SK-MEL-5 (cell line): ENCODE results near the gene COL9A2. TPM values are rescaled to one million over a fixed set of nuclear protein-coding genes. Genes with fewer than 3 reads are reported as not detected.

Experiments used
- DNase-seq: peaks from one replicate; pipeline ENCODE4 v3.0.0-alpha.2; 2016; ENCODE audit warnings: low read depth, low spot score
- in situ Hi-C: cut with HindIII; loops from 2 replicates; pipeline ENCODE4 v1.10.0; 2016; ENCODE audit warnings: low sequenced_read_pairs, high pct_unique_total_duplicates, low pct_unique_long_range_greater_than_20kb
- total RNA-seq: library from RNA; depleted of rRNA; stranded (reverse); fragments of >200 nt; shearing (Covaris generic); gene quantifications from 2 replicates; pipeline ENCODE4 v1.2.3, GENCODE V29; 2014

COL9A2 gene
- total RNA-seq, 1 experiment from 2014 or later, result 0.63 TPM

DNA sequence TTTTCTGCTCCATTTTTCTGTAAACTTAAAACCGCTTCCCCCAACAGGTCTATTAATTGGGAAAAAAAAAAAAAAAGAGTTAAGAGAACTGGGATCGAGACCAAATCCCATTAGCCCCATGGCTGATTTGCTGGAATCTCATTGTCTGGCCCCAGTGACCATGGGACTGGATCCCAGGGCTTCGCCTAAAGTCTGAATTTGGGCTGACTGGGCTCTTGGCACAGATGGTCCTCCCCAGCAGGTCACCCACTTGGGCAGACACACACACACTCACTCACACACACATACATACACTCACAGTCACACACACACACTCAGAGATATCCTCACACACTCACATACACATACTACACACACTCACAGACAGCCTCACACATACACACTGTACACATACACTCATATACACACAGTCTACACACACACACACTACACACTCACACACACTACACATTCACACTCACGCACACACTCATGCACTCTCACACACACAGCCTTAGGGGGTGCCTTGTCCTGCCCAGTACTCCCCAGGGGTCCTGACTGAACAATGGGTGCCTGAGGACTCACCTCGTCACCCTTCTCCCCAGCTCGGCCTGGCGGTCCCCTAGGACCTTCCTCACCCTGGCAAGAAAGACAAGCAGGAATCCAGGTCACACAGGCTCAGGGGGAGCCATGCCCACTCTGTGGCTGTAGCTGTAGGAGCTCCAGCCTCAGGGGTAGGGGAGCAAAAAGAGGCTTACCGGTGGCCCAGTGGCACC, 7.5 kb downstream of the COL9A2 start:
- DNase-seq, result no peak
- in situ Hi-C loops, result no loop called here

DNA sequence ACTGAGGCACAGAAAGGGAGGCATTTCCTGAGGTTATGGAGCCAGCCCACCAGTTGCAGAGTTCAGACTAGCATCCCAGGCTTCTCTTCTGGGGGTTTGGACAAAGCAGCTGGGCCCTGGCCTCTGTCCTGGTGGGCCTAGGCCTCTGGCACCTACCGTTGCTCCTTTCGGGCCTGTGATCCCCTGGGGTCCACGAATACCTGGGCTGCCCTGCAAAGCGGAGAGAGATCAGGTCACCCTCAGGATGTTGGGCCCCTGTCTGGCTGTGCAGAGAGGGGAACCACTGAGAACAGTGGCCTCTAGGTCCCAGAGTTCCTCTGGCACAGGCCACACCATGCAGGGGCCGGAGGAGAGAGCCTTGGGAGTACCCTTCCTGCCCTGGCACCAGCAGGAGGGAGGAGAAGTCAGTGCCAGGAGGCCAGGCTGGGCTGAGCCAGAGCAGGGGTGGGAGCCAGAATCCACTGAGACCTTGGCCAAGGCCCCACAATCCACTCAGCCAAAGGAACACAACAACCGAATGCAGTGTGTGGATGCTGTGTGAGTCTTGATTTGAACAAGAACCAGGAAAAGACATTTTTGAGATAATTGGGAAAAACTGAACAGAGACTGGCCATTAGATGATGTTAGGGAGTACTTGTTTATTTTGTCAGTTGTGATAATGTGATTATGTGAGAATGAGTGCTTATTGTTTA, 8.9 kb downstream of the COL9A2 start:
- in situ Hi-C loops, result no loop called here
- no peak for DNase-seq

DNA sequence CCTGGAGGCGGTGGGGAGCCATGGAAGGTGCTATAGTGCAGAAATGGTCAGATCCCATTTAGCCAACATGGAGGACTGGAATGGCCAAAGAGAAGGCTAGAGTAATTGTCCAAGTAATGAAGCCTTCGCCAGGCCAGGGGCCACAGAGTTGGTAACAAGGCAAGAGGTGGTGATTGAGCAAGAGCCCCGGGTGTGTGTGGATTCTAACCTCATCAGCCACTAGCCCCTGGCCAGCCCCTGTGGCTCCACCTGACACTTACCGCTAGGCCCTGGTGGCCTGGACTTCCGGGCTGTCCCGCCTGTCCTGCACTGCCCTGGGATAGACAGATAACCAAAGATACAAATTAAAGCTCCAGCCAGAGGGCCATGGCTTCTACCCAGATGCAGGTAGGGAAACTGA, 9.9 kb downstream of the COL9A2 start:
- in situ Hi-C loops, result no loop called here

GRCh38 chr1:40306296-40306695, 10.8 kb downstream of the COL9A2 start:
- no peak for DNase-seq
- in situ Hi-C loops, result no loop called here

More for the DNA sequence above, 9.9 kb downstream of the COL9A2 start:
- DNase-seq, result no peak

DNA sequence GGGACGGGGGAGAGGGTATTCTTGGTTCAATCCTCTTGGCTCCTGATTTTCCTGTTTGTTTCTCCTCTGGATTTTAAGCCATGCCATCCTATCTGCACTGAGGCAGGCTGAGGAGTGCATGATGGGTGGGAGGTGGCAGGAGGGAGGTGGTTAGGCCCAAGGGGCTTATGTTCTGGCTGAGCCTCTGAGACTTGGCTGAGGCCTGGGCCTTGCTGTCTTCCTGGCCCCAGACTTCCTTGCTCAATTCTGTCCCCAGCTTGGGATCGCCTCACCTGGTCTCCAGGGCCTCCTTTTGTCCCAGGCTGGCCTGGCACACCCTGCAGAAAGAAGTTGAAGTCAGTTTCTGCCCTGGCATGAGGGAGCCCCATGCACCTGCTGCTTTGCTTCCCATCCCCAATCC, 11.2 kb downstream of the COL9A2 start:
- no peak for DNase-seq
- in situ Hi-C loops, result no loop called here

GRCh38 chr1:40305451-40305850, 11.6 kb downstream of the COL9A2 start:
- peak; percentile 9 for DNase-seq
- in situ Hi-C loops, result no loop called here

DNA sequence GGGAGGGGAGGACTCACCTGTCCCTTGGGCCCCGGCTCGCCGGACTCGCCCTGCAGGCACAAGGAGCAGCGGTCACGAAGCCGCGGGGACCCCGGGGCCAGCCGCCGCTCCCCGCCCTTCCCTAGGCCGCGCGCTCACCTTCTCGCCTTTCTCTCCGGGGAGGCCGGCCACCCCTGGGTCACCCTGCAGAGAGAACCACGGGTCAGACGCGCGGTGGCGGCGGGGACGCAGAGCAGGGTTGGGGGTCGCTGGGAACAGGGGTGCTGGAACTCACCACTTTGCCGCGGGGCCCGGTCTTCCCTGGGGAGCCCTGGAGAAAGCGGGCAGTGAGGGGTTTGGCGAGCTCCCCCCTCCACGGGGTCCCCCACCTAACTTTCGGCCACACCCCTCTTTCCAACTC, 13.3 kb downstream of the COL9A2 start:
- DNase-seq, result no peak
- in situ Hi-C loops, result no loop called here

GRCh38 chr1:40303051-40303771, 13.9 kb downstream of the COL9A2 start:
- in situ Hi-C loops, result no loop called here
- no peak for DNase-seq

DNA sequence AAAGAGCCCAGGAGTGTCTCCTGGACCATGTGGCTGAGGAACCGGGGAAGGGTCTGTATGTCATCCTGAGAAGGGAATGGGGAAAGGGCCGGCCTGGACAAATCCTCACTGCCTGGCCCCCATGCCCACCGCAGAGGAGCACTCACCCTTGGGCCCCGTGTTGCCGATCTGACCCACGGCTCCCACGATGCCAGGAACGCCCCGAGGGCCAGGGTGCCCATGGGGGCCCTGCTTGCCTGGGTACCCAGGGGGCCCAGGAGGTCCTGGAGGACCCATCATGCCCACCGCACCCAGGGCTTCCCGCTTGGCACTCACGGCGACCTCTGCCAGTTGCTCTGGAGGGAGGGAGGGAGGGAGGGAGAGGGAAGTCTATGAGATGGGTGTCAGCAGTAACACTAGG, 14.6 kb downstream of the COL9A2 start:
- in situ Hi-C loops, result no loop called here
- no peak for DNase-seq

DNA sequence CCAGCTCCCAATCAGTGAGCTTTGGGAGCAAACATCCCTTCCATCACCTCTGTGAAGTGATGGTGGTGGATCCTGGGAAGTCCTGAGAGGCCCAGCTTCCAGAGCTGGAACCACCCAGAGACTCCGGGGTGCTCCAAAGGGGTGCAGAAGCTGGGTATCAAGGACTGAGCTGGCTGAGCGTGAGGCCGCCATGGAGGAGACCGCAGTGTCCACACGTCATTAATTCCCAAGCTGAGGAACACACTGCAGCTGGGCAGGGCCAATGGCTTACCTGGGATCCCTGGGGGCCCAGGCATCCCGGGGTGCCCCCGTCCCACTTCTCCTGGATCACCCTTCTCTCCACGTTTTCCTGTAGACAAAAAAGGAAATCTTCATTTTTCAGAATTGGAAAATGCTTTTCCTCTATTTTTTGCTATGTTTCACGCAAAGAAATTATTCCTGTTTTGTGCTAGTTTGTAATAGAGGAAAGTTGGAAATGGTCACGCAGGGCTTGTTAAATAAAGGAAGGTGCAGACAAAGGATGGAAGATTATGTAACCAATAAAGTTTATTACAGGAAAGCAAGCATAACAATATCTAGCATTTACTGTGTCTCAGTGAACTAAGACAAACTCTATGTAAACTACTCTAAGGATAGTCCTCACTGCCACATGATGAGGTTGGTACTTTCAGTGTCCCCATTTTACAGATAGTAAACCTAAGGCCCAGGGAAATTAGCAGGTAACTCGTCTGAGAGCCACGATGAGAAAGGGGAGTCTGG, 15.4 kb downstream of the COL9A2 start:
- in situ Hi-C loops, result no loop called here
- DNase-seq, result no peak

DNA sequence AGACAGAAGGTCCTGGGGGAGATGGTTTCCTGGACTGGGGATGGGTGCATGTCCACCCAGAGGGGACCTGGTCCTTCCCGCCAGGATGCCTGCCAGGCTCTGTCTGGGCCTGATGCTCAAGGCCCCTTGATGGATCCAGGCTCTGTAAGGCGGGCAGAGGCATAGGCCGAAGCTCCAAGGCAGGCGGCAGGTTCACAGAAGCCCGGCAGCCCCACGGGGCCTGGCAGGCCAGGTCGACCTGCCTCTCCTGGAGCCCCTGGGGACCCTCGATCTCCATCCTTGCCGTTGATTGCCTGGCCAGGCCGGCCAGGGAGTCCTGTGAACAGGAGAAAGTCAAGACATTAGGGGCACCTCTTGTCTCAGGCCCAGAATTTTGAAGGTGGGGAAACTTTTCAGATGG, 16.0 kb downstream of the COL9A2 start:
- no peak for DNase-seq
- in situ Hi-C loops, result no loop called here

- in situ Hi-C loops, result no loop called here
- no peak for DNase-seq
These were observed 16.4 kb downstream of the COL9A2 start for GRCh38 chr1:40300651-40301050.

GRCh38 chr1:40300249-40300567, 16.9 kb downstream of the COL9A2 start:
- in situ Hi-C loops, result no loop called here
- DNase-seq, result no peak

DNA sequence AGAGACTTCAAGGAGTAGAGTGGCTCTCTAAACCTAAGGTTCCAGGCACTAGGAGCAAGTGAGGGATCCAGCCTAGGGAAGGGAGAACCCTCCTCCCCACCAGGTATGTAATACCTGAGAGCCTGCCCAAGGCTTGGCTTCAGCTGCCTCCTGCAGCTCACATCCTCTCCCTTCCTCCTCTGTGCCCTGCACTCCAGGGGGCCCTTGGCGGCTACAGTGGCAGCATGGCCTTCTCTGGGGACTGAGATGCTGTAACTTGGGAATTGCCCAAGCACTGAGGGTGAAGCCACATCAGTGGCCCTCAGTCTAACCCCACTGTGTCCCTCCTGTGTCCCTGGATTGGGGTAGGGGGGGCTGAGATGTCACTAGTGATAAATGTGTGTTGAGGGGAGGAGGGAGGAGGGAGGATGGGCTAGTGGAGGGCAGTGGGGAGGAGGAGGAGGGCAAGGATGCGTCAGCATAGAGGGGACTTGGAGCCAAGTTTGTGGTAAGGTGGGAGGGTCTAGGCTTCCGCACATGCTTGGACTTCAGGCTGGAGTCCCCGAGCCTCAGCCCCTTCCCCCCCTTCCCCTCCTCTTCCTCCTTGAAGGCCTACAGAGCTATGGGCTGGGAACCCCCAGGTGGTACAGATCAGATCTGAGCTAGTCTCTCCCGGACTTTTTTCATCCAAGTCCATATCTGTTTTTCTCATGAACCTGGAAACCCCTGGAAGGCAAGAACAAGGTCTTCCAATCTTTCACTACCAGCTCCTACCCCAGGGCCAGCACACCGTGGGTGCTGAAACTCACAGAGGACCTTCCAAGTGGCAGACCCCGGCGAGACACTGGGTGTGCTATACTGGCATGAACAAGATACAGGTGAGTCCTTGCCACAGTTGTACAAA, 17.5 kb downstream of the COL9A2 start:
- no peak for DNase-seq
- in situ Hi-C loops, result no loop called here

DNA sequence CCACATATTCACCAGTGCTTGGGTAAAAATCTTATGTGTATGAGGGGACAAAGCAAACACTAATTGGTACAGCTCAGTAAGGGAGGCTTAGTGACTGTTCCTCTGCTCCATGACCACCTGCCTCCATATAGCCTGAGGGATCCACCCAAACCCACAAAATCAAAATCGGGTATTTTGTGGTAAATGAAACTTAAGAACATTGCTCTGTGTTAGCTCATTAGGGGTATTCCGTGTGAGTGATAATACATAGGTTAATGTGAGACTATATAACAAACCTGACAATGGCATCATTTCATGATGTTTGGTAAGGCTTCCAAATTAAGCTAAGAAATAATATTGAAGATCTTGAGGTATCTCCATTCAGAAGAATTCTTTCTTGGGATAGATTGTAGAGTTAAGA, 25.8 kb downstream of the COL9A2 start:
- DNase-seq, result no peak
- in situ Hi-C loops, result no loop called here

- no peak for DNase-seq
- in situ Hi-C loops, result no loop called here
These were observed 35.2 kb downstream of the COL9A2 start for GRCh38 chr1:40281853-40282252.

GRCh38 chr1:40276122-40276521, 41.0 kb downstream of the COL9A2 start:
- in situ Hi-C loops, result no loop called here

More at GRCh38 chr1:40276122-40276521, 41.0 kb downstream of the COL9A2 start:
- DNase-seq, result no peak
